CD4-positive, alpha-beta T cell treated with Interleukin-17A for 4 hours (primary cell): ENCODE data around the gene RAVER1.
A peak's percentile ranks its signal among the peaks of the same experiment; 100 is the strongest.
"Not testable (repeated sequence)": the region's sequence is repeated elsewhere in the genome, so short reads cannot be mapped to it uniquely, and the experiment has no call there.

ENCODE experiments used
- DNase-seq: peaks from one replicate; pipeline ENCODE4 v3.0.0-alpha.2; 2020; ENCODE audit warnings: mixed read lengths

RAVER1 gene

DNA sequence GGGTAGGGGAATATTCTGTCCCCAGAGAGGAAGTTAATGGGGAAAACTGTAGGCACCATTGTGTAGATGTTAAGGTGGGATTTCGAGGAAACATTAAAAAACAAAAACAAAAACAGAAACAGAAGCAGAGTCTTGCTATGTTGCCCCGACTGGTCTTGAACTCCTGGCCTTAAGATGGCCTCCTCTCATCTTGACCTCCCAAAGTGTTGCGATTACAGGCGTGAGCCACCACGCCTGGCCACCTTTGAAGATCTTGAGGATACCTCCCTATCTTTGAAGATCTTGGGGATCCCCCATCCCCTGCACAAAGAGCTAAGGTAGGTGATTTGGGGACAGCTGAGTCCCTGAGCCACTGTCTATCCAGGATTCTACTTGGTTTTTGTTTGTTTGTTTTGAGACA, 6.6 kb upstream of the RAVER1 start:
- no peak for DNase-seq

DNA sequence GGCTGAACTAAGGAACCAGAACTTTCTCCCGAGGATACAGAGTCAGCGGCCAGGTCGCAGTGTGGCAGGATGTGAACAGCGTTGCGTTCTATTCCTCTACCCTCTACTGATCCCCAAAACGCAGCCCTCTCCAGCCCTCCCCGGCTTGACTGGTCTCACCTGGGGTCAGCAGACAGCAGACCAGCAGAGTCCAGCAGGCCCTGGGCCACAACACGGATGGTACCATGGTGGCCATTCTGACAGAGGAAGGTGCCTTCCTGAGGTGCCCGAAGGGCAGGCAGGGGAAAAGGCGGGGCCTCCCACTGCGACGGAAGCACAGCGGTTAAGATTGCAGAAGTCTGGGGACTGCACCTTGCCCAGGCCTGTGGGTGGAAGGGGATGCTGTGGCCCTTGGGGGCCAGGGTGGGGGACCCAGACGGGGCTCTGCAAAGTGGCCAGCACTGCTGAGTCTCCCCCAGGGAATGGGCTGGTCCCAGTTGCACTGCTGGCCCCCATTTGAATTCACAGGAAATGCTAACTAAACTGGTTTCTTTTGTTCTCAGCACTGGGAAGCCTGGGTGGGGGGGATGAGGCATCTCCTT, 6.1 kb upstream of the RAVER1 start, which contains the start of gene ICAM3:
TSS of gene ICAM3 (minus strand) at position 245 of the 581 bp plus-strand sequence. CDS start at position 235, 10 bp downstream.
- DNase-seq = peak; percentile 76

DNA sequence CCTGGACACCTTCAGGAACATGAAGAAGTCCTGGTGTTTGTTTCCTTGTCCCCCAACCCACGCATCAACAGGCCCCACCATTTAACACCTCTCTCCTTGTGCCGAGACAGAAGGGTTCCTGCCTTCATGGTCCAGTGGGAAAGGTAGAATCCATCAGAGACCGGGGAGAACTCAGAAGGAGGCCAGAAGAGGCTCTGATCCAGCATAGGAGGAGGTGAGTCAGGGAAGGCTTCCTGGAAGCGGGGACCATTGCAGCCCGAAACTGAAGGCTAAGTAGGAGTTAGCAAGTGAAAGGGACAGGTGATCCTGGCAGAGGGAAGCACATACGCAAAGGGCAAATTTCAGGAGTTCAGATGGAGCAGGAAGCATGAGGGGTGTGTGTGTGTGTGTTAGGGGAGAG, 5.6 kb upstream of the RAVER1 start:
- no peak for DNase-seq

DNA sequence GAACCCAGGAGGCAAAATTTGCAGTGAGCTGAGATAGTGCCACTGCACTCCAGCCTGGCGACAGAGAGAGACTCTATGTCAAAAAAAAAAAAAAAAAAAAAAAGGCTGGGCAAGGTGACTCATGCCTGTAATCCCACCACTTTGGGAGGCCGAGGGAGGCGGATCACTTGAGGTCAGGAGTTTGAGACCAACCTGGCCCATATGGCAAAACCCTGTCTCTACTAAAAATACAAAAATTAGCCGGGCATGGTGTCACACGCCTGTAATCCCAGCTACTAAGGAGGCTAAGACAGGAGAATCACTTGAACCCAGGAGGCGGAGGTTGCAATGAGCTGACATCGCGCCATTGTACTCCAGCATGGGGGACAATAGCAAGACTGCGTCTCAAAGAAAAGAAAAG, 3.4 kb upstream of the RAVER1 start:
- not testable (repeated sequence) for DNase-seq

DNA sequence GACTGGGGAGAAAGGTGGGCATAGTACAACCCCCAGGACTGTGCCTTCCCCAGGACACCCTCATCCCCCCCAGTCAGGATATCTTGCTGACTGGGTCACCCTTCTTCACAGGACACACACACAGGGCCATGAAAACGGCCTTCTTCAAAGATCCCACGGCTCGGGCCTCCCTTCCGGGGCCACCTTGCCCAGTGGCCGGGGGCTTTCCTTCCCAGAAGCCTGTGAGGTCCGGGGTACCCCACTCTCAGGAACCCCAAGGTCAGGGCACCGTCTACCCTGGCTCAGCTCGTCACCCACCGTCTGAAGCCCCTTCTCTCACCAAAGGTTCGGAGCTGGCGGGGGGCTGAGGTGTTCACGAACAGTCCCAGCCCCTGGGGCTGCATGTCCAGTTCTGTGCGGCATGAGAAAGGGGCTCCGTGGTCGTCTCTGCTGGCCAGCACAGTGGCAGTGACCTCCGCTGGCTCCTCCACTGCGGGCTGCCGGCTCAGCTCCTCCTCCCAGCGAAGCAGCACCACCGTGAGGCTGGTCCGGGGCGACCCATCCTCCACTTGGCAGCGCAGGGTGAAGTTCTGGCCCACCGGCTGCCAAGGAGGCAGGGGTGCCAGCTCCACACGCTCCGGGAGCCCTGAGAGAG, 2.1 kb upstream of the RAVER1 start:
- no peak for DNase-seq

DNA sequence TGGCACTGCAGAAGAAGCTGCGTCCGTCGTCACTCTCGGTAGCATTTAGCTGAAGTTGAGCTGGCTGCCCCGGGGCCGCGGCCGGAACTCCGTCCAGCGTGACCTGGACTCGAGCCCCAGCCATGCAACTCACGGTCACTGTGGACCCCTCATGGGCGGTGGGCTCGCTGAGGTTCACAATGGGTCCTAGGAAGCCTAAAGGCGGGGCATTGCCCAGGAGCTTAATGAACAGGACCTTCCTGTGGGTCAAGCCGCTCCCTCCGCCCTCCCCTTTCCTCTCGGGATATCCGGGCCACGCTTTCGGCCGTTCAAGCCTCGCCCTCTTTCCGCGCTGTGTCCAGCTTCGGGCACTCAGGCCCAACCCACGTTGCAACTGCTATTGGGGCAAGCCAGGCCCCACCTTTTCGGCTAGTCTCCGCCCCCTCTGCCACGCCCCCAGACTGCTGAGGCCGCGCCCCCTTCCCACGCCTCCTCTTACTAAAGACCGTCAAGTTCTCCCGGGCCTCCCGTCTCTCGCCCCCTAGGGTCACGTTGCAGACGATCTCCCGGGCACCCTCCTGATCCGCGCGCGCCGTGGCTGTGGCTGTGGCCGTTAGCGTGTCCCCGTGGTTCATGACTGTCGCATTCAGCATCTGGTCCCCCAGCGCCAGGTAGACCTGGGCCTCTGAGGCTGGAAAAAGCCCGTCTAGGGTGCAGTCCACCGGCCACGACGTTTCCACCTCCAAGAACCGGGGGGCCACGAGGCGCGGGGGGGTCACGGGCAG, 1.4 kb upstream of the RAVER1 start:
- DNase-seq = no peak

DNA sequence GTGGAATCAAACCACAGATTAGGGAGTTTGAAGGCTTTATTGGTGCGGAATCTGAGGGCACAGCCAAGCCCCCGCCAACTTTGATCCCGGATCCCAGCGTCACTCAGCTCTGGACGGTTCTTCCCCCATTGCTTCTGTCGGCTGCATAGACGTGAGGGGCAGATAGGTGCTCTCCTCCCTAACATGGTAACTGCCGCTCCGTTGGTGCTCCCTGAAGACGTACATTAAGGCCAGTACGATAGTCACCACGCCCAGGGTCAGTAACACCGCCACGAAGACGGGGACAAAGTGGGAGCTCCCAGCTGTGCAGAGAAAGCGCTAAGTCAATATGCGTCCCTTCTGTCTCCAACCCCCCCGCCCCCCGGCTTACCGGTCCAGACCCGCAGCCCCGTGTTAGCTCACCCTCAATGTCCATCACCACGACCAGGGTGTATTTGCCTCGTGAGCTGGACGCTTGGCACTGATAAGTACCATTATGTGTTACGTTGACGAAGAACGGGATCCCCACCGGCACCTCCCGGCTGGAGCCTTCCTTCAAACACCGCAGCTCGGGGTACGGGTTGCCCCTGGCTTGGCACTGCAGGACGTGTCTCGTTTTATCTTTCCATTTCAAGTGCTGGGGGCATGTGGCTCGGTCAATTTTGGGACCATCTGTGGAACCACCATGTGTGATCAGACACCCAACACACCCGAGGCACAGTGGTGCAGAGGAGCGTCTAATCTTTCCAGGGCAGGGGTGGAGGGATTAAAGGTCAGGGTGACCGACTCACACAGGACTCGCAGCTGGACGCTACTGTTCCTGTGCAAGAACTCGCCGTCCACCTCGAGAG, 644 bp upstream of the RAVER1 start:
- DNase-seq = no peak

DNA sequence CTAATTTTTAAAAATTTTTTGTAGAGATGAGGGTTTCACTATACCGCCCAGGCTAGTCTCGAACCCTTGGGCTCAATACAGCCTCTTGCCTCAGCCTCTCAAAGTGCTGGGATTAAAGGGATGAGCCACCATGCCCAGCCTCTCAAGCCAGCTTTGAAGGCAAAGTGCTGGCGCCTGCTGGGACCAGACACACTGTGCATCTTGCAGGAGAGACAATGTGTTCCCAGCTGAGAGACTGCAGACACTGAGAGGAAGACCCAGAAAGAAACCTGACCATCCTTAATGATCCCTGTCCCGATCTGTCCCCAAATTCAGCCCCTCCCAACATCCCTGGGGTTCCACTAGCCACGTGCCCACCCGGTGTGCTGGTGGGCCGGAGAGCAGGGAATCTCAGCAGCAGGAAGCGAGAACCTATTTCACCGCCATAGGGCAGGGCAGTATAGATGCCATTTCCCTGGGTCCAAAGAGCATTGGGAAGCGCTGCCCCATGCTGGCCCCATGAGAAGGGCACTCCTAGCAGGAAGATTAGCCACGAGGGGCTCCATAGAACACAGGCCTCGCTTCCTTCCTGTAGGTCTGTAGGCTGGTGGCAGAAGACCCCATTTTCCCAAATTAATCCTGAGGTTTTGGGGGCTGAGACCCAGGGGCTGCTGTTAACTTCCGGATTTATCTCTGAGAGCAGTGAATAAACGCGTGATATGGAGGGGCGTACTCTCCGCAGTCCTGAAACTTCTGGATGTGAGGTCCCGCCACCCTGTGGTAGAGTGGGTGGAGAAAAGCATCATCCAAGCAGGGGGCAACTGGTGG, 968 bp downstream of the RAVER1 start:
- no peak for DNase-seq

DNA sequence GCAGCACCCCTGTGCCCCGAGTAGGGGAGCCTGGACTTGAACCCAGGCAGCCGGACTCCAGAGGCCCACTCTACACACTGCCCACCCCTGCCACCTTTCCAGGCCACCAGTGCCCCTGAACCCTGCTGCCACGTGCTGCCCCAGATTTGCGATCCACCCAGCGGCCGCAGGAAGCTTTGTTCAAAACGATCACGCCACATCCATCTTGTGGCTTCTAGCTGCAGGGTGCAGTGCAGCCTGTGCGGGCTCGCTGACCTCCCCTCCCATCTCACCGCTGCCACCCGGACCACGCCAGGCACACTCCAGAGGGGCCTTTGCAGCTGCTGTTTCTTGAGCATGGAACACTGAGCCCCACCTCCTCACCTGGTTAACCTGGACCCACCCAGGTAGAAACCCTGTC, 3.8 kb downstream of the RAVER1 start:
- no peak for DNase-seq

DNA sequence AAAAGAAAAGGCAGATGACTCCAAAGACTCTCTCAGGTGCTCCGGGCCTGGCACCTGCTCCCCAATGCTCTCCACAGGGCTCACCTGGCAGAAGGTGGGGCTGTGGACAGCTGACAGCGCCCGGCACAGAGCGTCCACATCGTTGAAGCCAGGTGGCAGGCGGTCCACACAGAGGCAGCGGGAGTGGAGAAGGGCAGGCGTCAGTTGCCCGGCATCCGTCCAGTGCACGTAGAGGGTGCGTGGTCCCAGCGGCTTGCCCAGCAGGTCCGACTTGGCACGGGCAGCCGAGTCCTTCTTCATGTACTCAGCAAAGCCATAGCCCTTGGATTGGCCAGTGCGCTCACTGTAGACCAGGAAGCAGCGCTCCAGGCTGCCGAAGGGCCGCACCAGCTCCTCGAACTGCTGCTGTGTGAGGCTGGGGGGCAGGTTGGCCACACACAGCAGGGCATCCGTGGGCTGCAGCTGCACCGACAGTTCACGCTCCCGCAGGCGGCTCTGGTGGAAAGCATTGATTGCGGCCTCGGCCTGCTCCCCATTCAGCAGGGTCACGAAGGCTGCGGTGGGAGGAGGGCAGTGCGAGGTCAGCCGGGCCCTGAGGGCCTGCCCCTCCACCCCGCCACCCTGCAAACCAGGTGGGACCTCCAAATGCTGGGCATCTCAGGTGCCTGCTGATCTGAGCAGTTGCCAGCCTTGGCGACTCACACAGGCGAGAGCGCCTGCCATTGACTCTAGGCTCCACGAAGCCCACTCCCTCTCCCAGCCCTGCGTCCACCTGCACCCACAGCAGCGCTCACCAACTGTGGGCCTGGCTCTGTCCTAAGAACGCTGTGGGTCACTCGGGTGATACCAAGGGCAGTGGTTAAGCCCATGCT, 4.5 kb downstream of the RAVER1 start:
- DNase-seq = no peak

DNA sequence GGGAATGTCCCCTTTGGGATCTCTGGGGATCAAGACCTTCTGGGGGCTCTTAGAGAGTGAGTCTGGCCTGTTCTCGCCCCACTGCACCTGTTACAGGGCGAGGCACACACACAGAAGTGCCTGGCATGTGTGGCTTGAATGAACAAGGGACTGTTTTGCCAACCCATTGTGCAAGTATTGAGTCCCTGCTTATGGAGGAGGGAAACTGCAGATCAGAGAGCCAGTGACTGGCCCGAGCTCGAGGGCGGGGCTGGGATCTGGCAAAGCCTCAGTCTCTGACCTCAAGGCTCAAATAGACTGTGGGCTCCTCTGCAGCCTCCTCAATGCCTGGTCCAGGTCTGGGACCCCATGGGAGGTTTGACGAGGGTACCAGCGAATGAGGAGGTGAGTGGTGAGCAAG, 5.5 kb downstream of the RAVER1 start:
- no peak for DNase-seq

DNA sequence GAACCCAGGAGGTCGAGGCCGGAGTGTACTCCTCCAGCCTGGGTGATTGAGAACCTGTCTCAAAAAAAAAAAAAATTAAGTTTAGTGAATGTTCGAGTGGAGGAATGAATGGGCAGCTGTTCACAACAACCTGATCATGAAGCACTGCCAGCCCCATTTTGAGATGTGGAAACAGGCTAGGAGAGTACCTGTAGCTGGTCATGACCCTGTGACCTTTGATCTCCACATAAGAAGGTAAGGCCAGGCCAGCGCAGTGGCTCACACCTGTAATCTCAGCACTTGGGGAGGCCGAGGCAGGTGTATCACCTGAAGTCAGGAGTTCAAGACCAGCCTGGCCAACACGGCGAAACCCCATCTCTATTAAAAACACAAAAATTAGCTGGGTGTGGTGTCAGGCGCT, 7.6 kb downstream of the RAVER1 start:
- DNase-seq = no peak

DNA sequence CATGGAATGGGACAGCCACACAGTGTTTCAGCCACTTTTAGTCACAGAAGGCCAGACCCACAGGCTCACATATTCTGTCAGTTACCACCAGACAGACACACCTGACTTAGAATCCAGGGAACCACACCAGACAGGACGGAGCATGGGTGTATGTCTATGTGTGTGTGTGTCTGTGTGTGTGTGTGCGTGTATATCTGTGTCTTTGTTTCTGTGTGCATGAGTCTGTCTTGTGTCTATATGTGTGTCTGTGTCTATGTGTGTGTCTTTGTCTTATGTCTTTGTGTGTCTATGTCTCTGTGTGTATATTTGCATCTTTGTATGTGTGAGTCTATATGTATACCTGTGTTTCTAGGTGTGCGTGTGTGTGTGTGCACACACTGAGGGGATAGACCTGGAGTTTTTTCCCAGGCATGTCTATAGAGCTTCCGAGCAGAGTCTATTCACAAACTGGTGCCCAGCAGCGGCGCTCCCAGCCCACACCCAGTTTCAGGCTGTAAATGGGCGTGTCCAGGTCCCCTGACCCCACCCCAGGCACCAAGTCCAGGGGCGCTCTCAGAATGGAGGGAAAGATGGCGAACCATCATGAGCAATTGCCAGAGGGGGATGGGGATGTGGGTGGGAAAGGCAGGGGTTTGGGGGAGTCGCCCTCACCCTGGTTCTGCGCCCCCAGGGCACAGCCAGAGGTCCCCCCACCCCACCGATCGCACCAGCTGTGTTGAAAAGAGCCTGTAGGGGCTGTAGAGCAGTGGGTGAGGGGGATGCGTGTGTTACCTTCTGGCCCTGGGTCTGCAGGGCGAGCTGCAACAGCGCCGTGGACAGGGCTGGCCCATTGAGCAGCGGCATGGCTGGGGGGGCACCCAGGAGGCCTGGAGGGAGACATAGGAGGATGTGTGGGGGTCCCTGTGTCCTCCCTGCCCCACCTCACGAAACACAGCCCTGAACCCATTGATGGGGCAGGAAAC, 11.2 kb downstream of the RAVER1 start:
- DNase-seq = no peak

DNA sequence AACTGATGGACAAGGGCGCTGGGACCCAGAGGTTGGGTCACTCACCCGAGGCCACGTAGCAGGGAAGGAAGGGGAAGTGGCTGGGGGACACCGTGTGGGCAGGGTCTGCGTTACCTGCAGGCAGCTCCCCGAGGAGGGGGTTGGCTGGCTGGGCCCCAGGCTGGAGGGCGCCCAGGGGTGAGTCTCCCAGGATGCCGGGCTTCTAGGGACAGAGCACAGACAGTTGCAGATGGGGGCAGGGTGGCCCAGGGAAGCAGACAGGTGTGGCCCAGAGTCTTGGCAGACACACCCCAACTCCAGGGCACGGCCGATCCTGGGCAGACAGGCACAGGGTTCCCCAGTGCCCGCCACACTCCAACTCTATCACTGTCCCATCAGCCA, 11.9 kb downstream of the RAVER1 start:
- DNase-seq = no peak

DNA sequence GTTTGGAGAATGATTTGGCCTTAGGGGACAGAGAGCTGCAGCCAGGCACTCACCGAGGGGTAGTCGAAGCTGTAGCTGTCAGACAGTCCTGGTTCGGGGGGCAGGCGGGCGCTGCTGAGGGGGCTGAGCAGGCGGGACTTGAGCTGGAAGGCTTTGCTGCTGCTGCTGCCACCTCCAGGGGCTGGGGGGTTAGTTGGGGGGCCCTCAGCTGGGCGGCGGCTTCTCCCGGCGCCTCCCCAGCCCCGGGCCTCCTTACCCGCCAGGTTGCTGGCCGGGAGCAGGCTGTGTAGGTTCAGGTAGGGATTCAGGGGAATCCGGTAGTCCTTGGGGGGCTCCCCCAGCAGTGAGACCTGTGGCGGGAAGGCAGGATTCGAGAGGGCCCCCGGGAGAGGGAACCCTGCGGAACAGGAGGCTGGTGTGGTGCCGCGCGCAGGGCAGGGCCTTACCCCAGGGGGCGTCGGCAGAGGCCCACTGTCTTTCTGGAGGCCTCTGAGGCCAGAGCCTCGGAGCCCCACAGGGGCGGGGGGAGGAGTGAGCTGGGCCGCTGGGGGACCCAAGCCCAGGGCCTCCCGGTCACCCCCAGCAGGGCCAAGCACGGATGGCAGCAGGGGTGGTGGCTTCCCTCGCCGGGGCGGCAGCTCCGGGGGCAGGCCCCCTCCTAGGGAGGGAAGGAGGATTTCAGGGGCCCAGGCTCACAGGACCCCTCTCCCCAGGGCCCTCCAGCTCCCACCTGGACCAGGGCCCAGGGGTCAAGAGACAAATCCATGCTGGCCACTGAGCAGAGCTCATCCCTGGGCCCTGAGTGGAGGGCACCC, 12.5 kb downstream of the RAVER1 start:
- no peak for DNase-seq

DNA sequence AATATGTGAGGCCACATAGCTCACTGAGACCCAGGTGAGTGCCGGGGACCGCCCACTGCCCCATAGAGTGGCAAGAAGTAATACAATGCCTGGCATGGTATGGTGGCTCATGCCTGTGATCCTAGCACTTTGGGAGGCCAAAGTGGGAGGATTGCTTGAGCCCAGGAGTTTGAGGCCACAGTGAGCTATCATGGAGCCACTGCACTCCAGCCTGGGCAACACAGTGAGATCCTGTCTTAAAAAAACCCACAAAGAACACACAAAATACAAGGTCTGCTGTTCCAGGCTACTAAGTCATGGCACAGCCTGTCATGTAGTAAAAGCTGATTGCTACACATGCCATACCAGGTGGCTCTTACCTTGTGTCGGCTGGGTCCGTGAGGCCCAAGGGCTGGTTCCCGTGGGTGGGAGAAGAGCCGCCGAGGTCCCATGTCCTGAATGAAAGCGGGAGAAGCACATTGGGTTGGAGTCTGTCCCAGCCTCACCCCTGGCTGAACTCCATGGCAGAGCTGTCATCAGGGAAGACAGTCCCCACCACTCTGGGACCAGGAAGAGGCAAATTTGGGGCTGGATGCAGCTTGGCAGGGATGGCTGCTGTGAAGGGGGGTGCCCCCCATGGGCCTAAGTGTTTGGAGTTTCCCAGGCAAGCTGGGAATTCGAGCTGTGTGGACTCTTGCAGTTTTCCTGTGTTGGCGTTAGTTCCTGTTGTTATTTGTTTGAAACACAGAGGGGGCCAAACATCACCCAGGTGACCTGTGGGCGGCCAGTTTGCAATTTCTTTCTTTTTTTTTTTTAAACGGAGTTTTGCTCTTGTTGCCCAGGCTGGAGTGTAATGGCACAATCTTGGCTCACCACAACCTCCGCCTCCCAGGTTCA, 14.3 kb downstream of the RAVER1 start:
- DNase-seq = no peak

DNA sequence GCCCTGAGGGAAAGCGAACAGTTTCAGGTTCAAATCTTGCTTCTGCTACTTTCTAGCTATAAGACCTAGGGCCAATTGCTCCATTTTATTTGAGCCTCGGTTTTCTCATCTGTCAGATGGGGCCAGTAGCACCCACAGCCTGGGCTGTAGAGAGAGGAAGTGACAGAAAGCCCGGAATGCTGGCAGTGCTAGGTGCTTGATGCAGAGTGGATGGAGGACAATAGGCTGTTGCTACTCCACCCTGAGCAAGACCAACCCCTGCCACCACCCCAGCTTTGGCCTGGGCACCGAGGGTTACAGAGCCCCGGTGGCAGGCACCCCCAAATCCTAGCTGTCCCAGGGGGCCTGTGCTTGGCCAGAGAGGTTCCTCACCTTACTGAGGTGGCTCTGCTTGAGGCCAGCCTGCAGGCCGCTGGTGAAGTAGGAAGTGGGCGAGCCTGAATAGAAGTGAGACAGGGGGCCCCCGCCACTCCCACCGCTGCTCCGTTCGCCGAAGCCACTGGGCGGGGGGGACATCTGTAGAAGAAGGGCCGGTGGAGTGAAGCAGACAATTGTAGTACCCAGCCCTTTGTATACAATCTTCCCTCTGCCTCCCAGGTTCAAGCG, 15.4 kb downstream of the RAVER1 start:
- no peak for DNase-seq
